Medulla oblongata (tissue), 1 donor: Measurements from ENCODE around the gene FBXL17.

Experiments
- DNase-seq: peaks from one replicate; pipeline ENCODE4 v3.0.0-alpha.2; 2015; ENCODE audit errors: extremely low spot score

FBXL17 gene

GRCh38 chr5:108373426-108373825 is 8.5 kb downstream of the FBXL17 start:
- DNase-seq, result no peak

GRCh38 chr5:108372369-108372768 is 9.5 kb downstream of the FBXL17 start:
- no peak for DNase-seq

GRCh38 chr5:108371263-108371662 is 10.6 kb downstream of the FBXL17 start:
- DNase-seq, result no peak

GRCh38 chr5:108369167-108369566 is 12.7 kb downstream of the FBXL17 start:
- DNase-seq, result no peak

- no peak for DNase-seq
Observed at GRCh38 chr5:108367679-108368334, 14.1 kb downstream of the FBXL17 start.

GRCh38 chr5:108366500-108366899 is 15.4 kb downstream of the FBXL17 start:
- no peak for DNase-seq

GRCh38 chr5:108361771-108362170 is 20.1 kb downstream of the FBXL17 start:
- no peak for DNase-seq

- no peak for DNase-seq
Observed at GRCh38 chr5:108361239-108361638, 20.7 kb downstream of the FBXL17 start.

- DNase-seq, result no peak
Observed at GRCh38 chr5:108360280-108360679, 21.6 kb downstream of the FBXL17 start.

GRCh38 chr5:108356286-108356685 is 25.6 kb downstream of the FBXL17 start:
- DNase-seq, result no peak

- DNase-seq, result no peak
Observed at GRCh38 chr5:108353087-108353486, 28.8 kb downstream of the FBXL17 start.

- peak; percentile 45 for DNase-seq
Observed at GRCh38 chr5:108345541-108346171, 36.2 kb downstream of the FBXL17 start.

- no peak for DNase-seq
Observed at GRCh38 chr5:108344103-108344822, 37.6 kb downstream of the FBXL17 start.

GRCh38 chr5:108341866-108342265 is 40.0 kb downstream of the FBXL17 start:
- DNase-seq, result no peak

- DNase-seq, result no peak
Observed at GRCh38 chr5:108340131-108340530, 41.8 kb downstream of the FBXL17 start.

GRCh38 chr5:108339220-108339619 is 42.7 kb downstream of the FBXL17 start:
- no peak for DNase-seq

GRCh38 chr5:108334225-108334624 is 47.7 kb downstream of the FBXL17 start:
- DNase-seq, result no peak

- no peak for DNase-seq
Observed at GRCh38 chr5:108326982-108327381, 54.9 kb downstream of the FBXL17 start.

GRCh38 chr5:108324886-108325285 is 57.0 kb downstream of the FBXL17 start:
- no peak for DNase-seq

- no peak for DNase-seq
Observed at GRCh38 chr5:108321341-108321740, 60.6 kb downstream of the FBXL17 start.

- no peak for DNase-seq
Observed at GRCh38 chr5:108320231-108320630, 61.7 kb downstream of the FBXL17 start.

- DNase-seq, result no peak
Observed at GRCh38 chr5:108315829-108316228, 66.1 kb downstream of the FBXL17 start.

- no peak for DNase-seq
Observed at GRCh38 chr5:108312258-108312657, 69.6 kb downstream of the FBXL17 start.
